Esophagus muscularis mucosa (tissue), 3 donors: ENCODE data around the gene OPA3.

Source experiments
- CTCF ChIP-seq, 3 experiments: fragments of 200-600 bp in 2 of 3; fragments of 450-650 bp in 1 of 3; sonication (generic) in 2 of 3; IDR thresholded peaks; one replicate each; pipeline ENCODE4 v1.5.1; 2017 to 2019; ENCODE audit warnings: antibody characterized with exemption in 3 of 3, mild to moderate bottlenecking in 2 of 3, moderate library complexity in 1 of 3
- POLR2A ChIP-seq: fragments of 450-650 bp; IDR thresholded peaks from one replicate; pipeline ENCODE4 v1.6.1; 2017; ENCODE audit warnings: antibody characterized with exemption, moderate library complexity, mild to moderate bottlenecking, low read depth
- POLR2AphosphoS5 ChIP-seq, 2 donors: sonication (generic); formaldehyde crosslinking; IDR thresholded peaks; one replicate each; pipeline ENCODE4 v1.6.1; 2017; ENCODE audit warnings: antibody characterized with exemption in 2 of 2

GRCh38 chr19:45506989-45507871 lies 77.4 kb downstream of the OPA3 start, which contains the start of gene VASP:
- TF ChIP-seq CTCF (IDR thresholded peaks at IDR 0.05): no peak
- peak; percentile 92 for TF ChIP-seq POLR2A
- peak; percentile 99 to 100 for TF ChIP-seq POLR2AphosphoS5 (IDR thresholded peaks at IDR 0.05)
